ENCODE data around the gene CCL25. TPM values are rescaled to one million over a fixed set of nuclear protein-coding genes. Genes with fewer than 3 reads are reported as not detected.

The CCL25 gene
- total and polyA plus RNA-seq, 2 donors (not counting 3 experiments of a cell fraction or from before 2014, with no cell fraction given): not detected

DNA sequence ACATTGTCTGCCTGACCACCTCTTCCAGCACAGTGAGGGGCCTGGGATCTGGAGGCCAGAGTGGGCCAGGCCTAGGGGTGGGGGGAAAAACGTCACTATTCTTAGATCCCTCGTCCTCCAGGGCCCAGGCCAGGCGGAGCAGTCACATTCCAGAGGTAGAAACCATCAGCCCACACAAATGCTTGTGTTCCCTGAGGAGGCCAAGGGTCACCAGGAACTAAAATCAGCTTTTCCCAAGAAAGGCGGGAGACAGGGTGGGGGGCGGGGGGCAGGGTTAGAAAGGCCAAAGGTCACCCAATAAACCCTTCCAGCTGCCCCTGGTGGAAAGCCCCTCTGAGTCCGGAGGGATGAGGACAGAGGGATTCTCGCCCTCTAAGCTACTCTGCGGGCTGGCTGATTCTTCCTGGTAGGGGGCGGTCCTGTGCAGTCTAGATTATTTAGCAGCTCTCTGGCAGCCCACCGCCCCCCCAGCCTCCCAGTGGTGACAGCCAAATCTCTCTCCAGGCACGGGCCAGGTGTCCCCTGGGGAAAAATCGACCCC is 23.5 kb upstream of the CCL25 start:
- Histone ChIP-seq H3K9me3 (replicated peaks; ENCODE audit: control insufficient read depth, insufficient read depth, low read length) (no peaks in the 10 kb centered on the region), H3K79me2 (ENCODE audit: control insufficient read depth, insufficient read depth, low read length) (no peaks in the 10 kb centered on the region), H3K27ac (ENCODE audit: insufficient read depth, low read depth, low read length) (no peak overlapping the region), H3K4me2 (ENCODE audit: insufficient read depth, low read length) (no peak overlapping the region), H3K27me3 (ENCODE audit: control insufficient read depth in 2 of 2, insufficient read depth in 2 of 2, low read length in 2 of 2) (peaks cover 0 to 4% of the 10 kb centered on the region in 2 experiments), H3K4me3 (replicated peaks in 1 of 3; ENCODE audit: insufficient read depth in 1 of 3, low read depth in 1 of 3, low read length in 3 of 3) (no peak overlapping the region), H2AFZ (ENCODE audit: low read depth, low read length) (no peak overlapping the region), H3K9ac (replicated peaks; ENCODE audit: extremely low read depth, insufficient read depth, low read length) (no peak overlapping the region), H4K20me1 (replicated peaks; ENCODE audit: control insufficient read depth, extremely low read depth, insufficient read depth, low read length) (no peaks in the 10 kb centered on the region), H3K36me3 (ENCODE audit: control insufficient read depth in 2 of 2, extremely low read depth in 1 of 2, insufficient read depth in 2 of 2, low read length in 2 of 2) (no peaks in the 10 kb centered on the region), H3K4me1 (ENCODE audit: control insufficient read depth, extremely low read depth, insufficient read depth, low read length) (no peaks in the 10 kb centered on the region), H3K9me1 (replicated peaks; ENCODE audit: control insufficient read depth, extremely low read depth, insufficient read depth, low read length) (no peaks in the 10 kb centered on the region)
- BruUV-seq (replicated peaks): no TSS peak
- ChIA-PET POLR2A (no interaction called here), CTCF (interaction anchor here (1.1 to 1.6 kb wide), 2 partner anchors 27 to 130 kb away, joined by 3 to 4 read pairs; no protein-coding TSS in a partner anchor)
- FAIRE-seq (no peak), DNase-seq (ENCODE audit: low read depth, low spot score) (no peak)
- TF ChIP-seq, protein P1, sequence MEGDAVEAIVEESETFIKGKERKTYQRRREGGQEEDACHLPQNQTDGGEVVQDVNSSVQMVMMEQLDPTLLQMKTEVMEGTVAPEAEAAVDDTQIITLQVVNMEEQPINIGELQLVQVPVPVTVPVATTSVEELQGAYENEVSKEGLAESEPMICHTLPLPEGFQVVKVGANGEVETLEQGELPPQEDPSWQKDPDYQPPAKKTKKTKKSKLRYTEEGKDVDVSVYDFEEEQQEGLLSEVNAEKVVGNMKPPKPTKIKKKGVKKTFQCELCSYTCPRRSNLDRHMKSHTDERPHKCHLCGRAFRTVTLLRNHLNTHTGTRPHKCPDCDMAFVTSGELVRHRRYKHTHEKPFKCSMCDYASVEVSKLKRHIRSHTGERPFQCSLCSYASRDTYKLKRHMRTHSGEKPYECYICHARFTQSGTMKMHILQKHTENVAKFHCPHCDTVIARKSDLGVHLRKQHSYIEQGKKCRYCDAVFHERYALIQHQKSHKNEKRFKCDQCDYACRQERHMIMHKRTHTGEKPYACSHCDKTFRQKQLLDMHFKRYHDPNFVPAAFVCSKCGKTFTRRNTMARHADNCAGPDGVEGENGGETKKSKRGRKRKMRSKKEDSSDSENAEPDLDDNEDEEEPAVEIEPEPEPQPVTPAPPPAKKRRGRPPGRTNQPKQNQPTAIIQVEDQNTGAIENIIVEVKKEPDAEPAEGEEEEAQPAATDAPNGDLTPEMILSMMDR (IDR thresholded peaks at IDR 0.05; ENCODE audit: extremely low read depth in 1 of 2, insufficient read depth in 1 of 2, low read depth in 1 of 2, low read length in 2 of 2): no peak
- no peak for TF ChIP-seq FOS (IDR thresholded peaks at IDR 0.05; ENCODE audit: borderline replicate concordance, insufficient read depth, low read length)
- TF ChIP-seq, protein P2, sequence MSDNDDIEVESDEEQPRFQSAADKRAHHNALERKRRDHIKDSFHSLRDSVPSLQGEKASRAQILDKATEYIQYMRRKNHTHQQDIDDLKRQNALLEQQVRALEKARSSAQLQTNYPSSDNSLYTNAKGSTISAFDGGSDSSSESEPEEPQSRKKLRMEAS (IDR thresholded peaks at IDR 0.05; ENCODE audit: insufficient read depth, insufficient read length): no peak
- dilution Hi-C loops (cut with MboI; ENCODE audit: extremely low pct_ligation_motif_present, low sequenced_read_pairs) (no loop called here), intact Hi-C loops (cut with micrococcal nuclease) (no loop called here)

DNA sequence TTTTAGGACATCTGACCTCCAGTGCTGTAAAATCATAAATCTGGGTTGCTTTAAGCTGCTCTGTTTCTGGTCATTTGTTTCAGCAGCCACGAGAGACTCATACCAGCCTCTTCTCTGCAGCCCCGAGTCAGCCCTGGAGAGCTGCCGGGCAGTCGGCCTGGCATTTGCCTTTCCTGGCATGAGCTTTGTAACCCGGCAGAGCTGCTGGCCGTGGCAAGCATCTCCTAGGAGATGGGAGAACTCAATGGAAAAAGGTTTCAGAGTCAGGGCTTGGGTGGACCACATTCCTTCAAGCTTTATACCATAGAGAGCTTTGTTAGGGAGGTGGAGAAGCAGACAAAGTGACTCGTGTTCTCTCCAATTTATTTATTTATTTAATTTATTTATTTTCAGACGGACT is 21.6 kb upstream of the CCL25 start:
- FAIRE-seq (no peak), DNase-seq (ENCODE audit: low read depth, low spot score) (no peak)
- H3K4me3 ChIP-seq (replicated peaks in 1 of 3; ENCODE audit: insufficient read depth in 1 of 3, low read depth in 1 of 3, low read length in 3 of 3): no peak overlapping the region
- H3K4me2 ChIP-seq (ENCODE audit: insufficient read depth, low read length): no peak overlapping the region
- no peaks in the 10 kb centered on the region for H3K79me2 ChIP-seq (ENCODE audit: control insufficient read depth, insufficient read depth, low read length)
- BruUV-seq (replicated peaks): no TSS peak
- H2AFZ ChIP-seq (ENCODE audit: low read depth, low read length): no peak overlapping the region
- peaks cover 0 to 4% of the 10 kb centered on the region in 2 experiments for H3K27me3 ChIP-seq (ENCODE audit: control insufficient read depth in 2 of 2, insufficient read depth in 2 of 2, low read length in 2 of 2)
- TF ChIP-seq POLR2AphosphoS5 (IDR thresholded peaks at IDR 0.05; ENCODE audit: insufficient read depth, low read depth, low read length) (no peak), POLR2A (IDR thresholded peaks at IDR 0.05; ENCODE audit: low read depth, low read length) (no peak), JUN (IDR thresholded peaks at IDR 0.05; ENCODE audit: borderline replicate concordance, insufficient read depth, insufficient read length, low read depth) (no peak), EZH2 (IDR thresholded peaks at IDR 0.05; ENCODE audit: borderline replicate concordance, low read depth, low read length, severe bottlenecking) (no peak), GATA2 (IDR thresholded peaks at IDR 0.05; ENCODE audit: insufficient read depth, insufficient read length, low read depth, low read length) (no peak), FOS (IDR thresholded peaks at IDR 0.05; ENCODE audit: borderline replicate concordance, insufficient read depth, low read length) (no peak), MYC (IDR thresholded peaks at IDR 0.05; ENCODE audit: low read depth, low read length) (no peak)
- TF ChIP-seq, protein P1 (IDR thresholded peaks at IDR 0.05; ENCODE audit: extremely low read depth in 1 of 2, insufficient read depth in 1 of 2, low read depth in 1 of 2, low read length in 2 of 2): no peak
- TF ChIP-seq, protein P2 (IDR thresholded peaks at IDR 0.05; ENCODE audit: insufficient read depth, insufficient read length): no peak
- no peaks in the 10 kb centered on the region for H3K4me1 ChIP-seq (ENCODE audit: control insufficient read depth, extremely low read depth, insufficient read depth, low read length)
- intact Hi-C loops (cut with micrococcal nuclease) (no loop called here), dilution Hi-C loops (cut with MboI; ENCODE audit: extremely low pct_ligation_motif_present, low sequenced_read_pairs) (no loop called here)
- H3K9ac ChIP-seq (replicated peaks; ENCODE audit: extremely low read depth, insufficient read depth, low read length): no peak overlapping the region
- no peaks in the 10 kb centered on the region for H4K20me1 ChIP-seq (replicated peaks; ENCODE audit: control insufficient read depth, extremely low read depth, insufficient read depth, low read length)
- CTCF ChIA-PET: interaction anchor here (0.7 to 1.1 kb wide), 2 partner anchors 16 to 23 kb away, joined by 3 read pairs; no protein-coding TSS in a partner anchor
- no peaks in the 10 kb centered on the region for H3K36me3 ChIP-seq (ENCODE audit: control insufficient read depth in 2 of 2, extremely low read depth in 1 of 2, insufficient read depth in 2 of 2, low read length in 2 of 2)
- H3K9me3 ChIP-seq (replicated peaks; ENCODE audit: control insufficient read depth, insufficient read depth, low read length): no peaks in the 10 kb centered on the region
- H3K9me1 ChIP-seq (replicated peaks; ENCODE audit: control insufficient read depth, extremely low read depth, insufficient read depth, low read length): no peaks in the 10 kb centered on the region
- H3K27ac ChIP-seq (ENCODE audit: insufficient read depth, low read depth, low read length): no peak overlapping the region
- POLR2A ChIA-PET: no interaction called here

Data from endothelial cell of umbilical vein (primary cell).